Esophagus mucosa (tissue), 1 donor: ENCODE measurements around the gene ANLN. TPM values are rescaled to one million over a fixed set of nuclear protein-coding genes. Genes with fewer than 3 reads are reported as not detected.
"Not testable (repeated sequence)": the region's sequence is repeated elsewhere in the genome, so short reads cannot be mapped to it uniquely, and the experiment has no call there.

ENCODE experiments used
- ATAC-seq: fragments of 200-7000 bp; cut with Tn5 transposase; one replicate; pipeline ENCODE4 v1.9.1; 2020
- total RNA-seq: library from RNA; stranded (reverse); gene quantifications from one replicate; pipeline ENCODE4 v1.2.4, GENCODE V29; 2023
- donor health status: DM: yes; HTN: yes; CAD: no.

ANLN gene
- total RNA-seq: 43.2 TPM

GRCh38 chr7:36389371-36390198 is at the start of gene ANLN:
Gene ANLN (plus strand): TSS chr7:36389862. CDS start chr7:36390027, 165 bp downstream.
- peak; percentile 98 for ATAC-seq

- ATAC-seq: no peak
Measured at GRCh38 chr7:36343548-36343947, 46.1 kb upstream of the ANLN start.

- no peak for ATAC-seq
Measured at GRCh38 chr7:36344622-36345021, 45.0 kb upstream of the ANLN start.

GRCh38 chr7:36346260-36346831 is 43.3 kb upstream of the ANLN start:
- ATAC-seq: peak; percentile 71

- ATAC-seq: no peak
Measured at GRCh38 chr7:36348256-36348655, 41.4 kb upstream of the ANLN start.

GRCh38 chr7:36348771-36349170 is 40.9 kb upstream of the ANLN start:
- no peak for ATAC-seq

- no peak for ATAC-seq
Measured at GRCh38 chr7:36349626-36350025, 40.0 kb upstream of the ANLN start.

- no peak for ATAC-seq
Measured at GRCh38 chr7:36355490-36355889, 34.2 kb upstream of the ANLN start.

- ATAC-seq: no peak
Measured at GRCh38 chr7:36357054-36357453, 32.6 kb upstream of the ANLN start.

GRCh38 chr7:36358589-36358988 is 31.1 kb upstream of the ANLN start:
- ATAC-seq: no peak

GRCh38 chr7:36360244-36360643 is 29.4 kb upstream of the ANLN start:
- no peak for ATAC-seq

GRCh38 chr7:36361227-36361626 is 28.4 kb upstream of the ANLN start:
- no peak for ATAC-seq

- no peak for ATAC-seq
Measured at GRCh38 chr7:36363515-36363914, 26.1 kb upstream of the ANLN start.

- no peak for ATAC-seq
Measured at GRCh38 chr7:36366005-36366717, 23.5 kb upstream of the ANLN start.

GRCh38 chr7:36366718-36367560 is 22.7 kb upstream of the ANLN start:
- ATAC-seq: peak; percentile 98

GRCh38 chr7:36367561-36368077 is 22.0 kb upstream of the ANLN start:
- no peak for ATAC-seq

GRCh38 chr7:36368496-36368895 is 21.2 kb upstream of the ANLN start:
- no peak for ATAC-seq

- no peak for ATAC-seq
Measured at GRCh38 chr7:36369171-36369570, 20.5 kb upstream of the ANLN start.

- no peak for ATAC-seq
Measured at GRCh38 chr7:36370046-36370445, 19.6 kb upstream of the ANLN start.

- ATAC-seq: no peak
Measured at GRCh38 chr7:36372156-36372555, 17.5 kb upstream of the ANLN start.

GRCh38 chr7:36378555-36378954 is 11.1 kb upstream of the ANLN start:
- not testable (repeated sequence) for ATAC-seq

- no peak for ATAC-seq
Measured at GRCh38 chr7:36379831-36380504, 9.7 kb upstream of the ANLN start.
